Tibial nerve (tissue), 4 donors: ENCODE measurements around the gene WDR70. TPM values are rescaled to one million over a fixed set of nuclear protein-coding genes. Genes with fewer than 3 reads are reported as not detected.

ENCODE experiments used
- DNase-seq, 2 donors: peaks; one replicate each; pipeline ENCODE4 v3.0.0-alpha.2; 2019; ENCODE audit warnings: low spot score in 2 of 2
- H3K27ac ChIP-seq, 4 donors: fragments of 200-600 bp; sonication (generic) in 3 of 4; one replicate each; pipeline ENCODE4 v1.5.1; 2017 to 2019; ENCODE audit warnings: mild to moderate bottlenecking in 1 of 4
- H3K27me3 ChIP-seq, 2 donors: fragments of 200-600 bp; sonication (generic) in 1 of 2; one replicate each; pipeline versions ENCODE4 v1.5.1 to v1.6.0; 2017 to 2019
- H3K36me3 ChIP-seq, 3 donors: fragments of 200-600 bp; sonication (generic); one replicate each; pipeline ENCODE4 v1.5.1; 2018 to 2019
- H3K4me1 ChIP-seq, 4 donors: fragments of 200-600 bp; sonication (generic) in 3 of 4; one replicate each; pipeline ENCODE4 v1.5.1; 2017 to 2019
- H3K4me3 ChIP-seq, 4 donors: fragments of 200-600 bp; sonication (generic) in 3 of 4; one replicate each; pipeline ENCODE4 v1.5.1; 2017 to 2019; ENCODE audit warnings: mild to moderate bottlenecking in 1 of 4, moderate library complexity in 1 of 4
- H3K9me3 ChIP-seq, 4 donors: fragments of 200-600 bp; sonication (generic) in 3 of 4; one replicate each; pipeline ENCODE4 v1.5.1; 2017 to 2019
- CTCF ChIP-seq, 5 experiments: fragments of 200-600 bp in 3 of 5; fragments of 450-650 bp in 2 of 5; sonication (generic) in 3 of 5; IDR thresholded peaks; one replicate each; pipeline ENCODE4 v1.5.1; 2016 to 2019; ENCODE audit warnings: antibody characterized with exemption in 5 of 5, mild to moderate bottlenecking in 3 of 5, moderate library complexity in 2 of 5
- EP300 ChIP-seq, 2 donors: sonication (generic); formaldehyde crosslinking; IDR thresholded peaks; one replicate each; pipeline ENCODE4 v1.6.1; 2017; ENCODE audit warnings: antibody characterized with exemption in 2 of 2, mild to moderate bottlenecking in 1 of 2
- POLR2A ChIP-seq, 2 donors: fragments of 450-650 bp; IDR thresholded peaks; one replicate each; pipeline ENCODE4 v1.6.1; 2017; ENCODE audit warnings: antibody characterized with exemption in 2 of 2, mild to moderate bottlenecking in 2 of 2, moderate library complexity in 2 of 2
- WGBS, 2 donors: methylation state at CpG; one replicate each; pipeline ENCODE4 v1.1.5; 2018; 5-methylcytosine and 5-hydroxymethylcytosine counted together
- total RNA-seq, 4 donors: library from RNA; depleted of rRNA; stranded (reverse); fragments of >200 nt; gene quantifications; one replicate each; pipeline ENCODE4 v1.1.0, GENCODE V29; 2016

The WDR70 gene
- total RNA-seq, 4 donors from 2014 or later: 35.1 to 68.6 (median 47.4) TPM

DNA sequence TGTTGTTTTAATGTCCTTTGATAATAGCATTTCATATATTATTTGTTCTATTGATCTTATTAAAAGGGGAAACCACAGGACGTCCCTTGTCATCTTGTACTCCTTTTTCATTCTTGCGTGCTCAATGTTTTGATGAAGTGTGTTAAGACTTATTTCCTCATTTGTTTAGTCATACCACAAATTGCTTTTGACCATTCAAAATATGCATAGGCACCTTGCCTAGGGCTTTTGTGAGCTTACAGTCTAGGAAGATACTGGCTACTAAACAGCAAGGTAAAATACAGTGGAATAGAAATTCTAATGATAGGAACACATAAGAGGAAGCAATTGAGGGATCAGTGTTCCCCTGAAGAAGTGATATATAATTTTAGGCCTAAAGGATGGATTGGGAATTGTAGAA, 190.3 kb downstream of the WDR70 start:
- H3K36me3 ChIP-seq: no peaks in the 10 kb centered on the region
- H3K9me3 ChIP-seq: no peaks in the 10 kb centered on the region
- TF ChIP-seq EP300 (IDR thresholded peaks at IDR 0.05): no peak
- no peak overlapping the region for H3K27ac ChIP-seq
- peaks cover 0 to 4% (median 0%) of the 10 kb centered on the region in 4 donors for H3K4me1 ChIP-seq
- H3K4me3 ChIP-seq: no peak overlapping the region
- H3K27me3 ChIP-seq: no peaks in the 10 kb centered on the region
- 96% methylated on average over 2 of the region's 2 CpGs for WGBS, 2 donors
- no peak for DNase-seq

DNA sequence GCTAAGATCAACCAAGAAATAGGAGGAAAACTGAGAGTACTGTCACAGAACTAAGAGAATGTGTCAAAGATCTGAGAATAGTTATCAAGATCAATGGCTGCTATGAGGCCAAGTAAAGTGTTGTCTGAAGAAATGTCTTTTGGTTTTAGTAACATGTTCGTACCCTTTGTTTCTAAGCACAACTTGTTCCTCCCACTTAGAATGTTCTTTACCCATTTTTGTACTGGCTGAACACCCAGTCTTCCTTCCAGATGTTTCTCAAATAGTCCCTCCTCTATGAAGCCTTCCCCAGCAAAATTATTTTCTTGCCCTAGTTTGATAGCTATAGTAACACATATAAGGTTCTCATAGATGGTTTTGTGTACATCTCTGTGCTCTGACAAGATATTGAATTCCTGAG, 191.5 kb downstream of the WDR70 start:
- Histone ChIP-seq H3K36me3 (no peaks in the 10 kb centered on the region), H3K4me1 (peaks cover 0 to 4% (median 0%) of the 10 kb centered on the region in 4 donors), H3K27ac (no peak overlapping the region), H3K27me3 (no peaks in the 10 kb centered on the region), H3K4me3 (no peak overlapping the region), H3K9me3 (no peaks in the 10 kb centered on the region)
- DNase-seq: no peak
- no peak for TF ChIP-seq POLR2A (IDR thresholded peaks at IDR 0.05)
- TF ChIP-seq EP300 (IDR thresholded peaks at IDR 0.05): no peak
- no peak for TF ChIP-seq CTCF (IDR thresholded peaks at IDR 0.05)
- WGBS, 2 donors: 85 to 87% methylated on average over 1 of the region's 1 CpG

DNA sequence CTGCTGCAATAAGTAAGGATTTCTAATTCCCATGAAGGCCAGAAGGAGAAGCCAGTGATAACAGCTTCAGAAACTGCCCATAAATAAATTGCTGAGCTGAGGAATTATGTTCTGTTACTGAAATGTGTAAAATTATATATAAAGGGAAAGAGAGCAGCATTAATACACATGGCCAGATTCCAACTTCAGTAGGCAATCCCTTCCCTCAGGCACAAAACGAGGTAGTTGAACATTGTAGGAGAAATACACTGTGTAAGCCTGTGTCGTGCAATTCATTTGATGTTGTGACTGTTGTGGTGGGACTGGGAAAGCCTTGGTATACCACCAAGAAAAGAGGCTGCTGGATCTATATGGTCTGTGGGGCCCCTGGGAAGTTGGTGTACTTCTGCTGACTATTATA, 192.9 kb downstream of the WDR70 start:
- no peaks in the 10 kb centered on the region for H3K27me3 ChIP-seq
- H3K4me3 ChIP-seq: no peak overlapping the region
- no peak overlapping the region for H3K27ac ChIP-seq
- TF ChIP-seq EP300 (IDR thresholded peaks at IDR 0.05): no peak
- no peak for TF ChIP-seq POLR2A (IDR thresholded peaks at IDR 0.05)
- no peak for TF ChIP-seq CTCF (IDR thresholded peaks at IDR 0.05)
- H3K9me3 ChIP-seq: no peaks in the 10 kb centered on the region
- no peaks in the 10 kb centered on the region for H3K36me3 ChIP-seq
- peaks cover 0 to 4% (median 0%) of the 10 kb centered on the region in 4 donors for H3K4me1 ChIP-seq
- DNase-seq: no peak
- 52 to 65% methylated on average over 2 of the region's 2 CpGs for WGBS, 2 donors

DNA sequence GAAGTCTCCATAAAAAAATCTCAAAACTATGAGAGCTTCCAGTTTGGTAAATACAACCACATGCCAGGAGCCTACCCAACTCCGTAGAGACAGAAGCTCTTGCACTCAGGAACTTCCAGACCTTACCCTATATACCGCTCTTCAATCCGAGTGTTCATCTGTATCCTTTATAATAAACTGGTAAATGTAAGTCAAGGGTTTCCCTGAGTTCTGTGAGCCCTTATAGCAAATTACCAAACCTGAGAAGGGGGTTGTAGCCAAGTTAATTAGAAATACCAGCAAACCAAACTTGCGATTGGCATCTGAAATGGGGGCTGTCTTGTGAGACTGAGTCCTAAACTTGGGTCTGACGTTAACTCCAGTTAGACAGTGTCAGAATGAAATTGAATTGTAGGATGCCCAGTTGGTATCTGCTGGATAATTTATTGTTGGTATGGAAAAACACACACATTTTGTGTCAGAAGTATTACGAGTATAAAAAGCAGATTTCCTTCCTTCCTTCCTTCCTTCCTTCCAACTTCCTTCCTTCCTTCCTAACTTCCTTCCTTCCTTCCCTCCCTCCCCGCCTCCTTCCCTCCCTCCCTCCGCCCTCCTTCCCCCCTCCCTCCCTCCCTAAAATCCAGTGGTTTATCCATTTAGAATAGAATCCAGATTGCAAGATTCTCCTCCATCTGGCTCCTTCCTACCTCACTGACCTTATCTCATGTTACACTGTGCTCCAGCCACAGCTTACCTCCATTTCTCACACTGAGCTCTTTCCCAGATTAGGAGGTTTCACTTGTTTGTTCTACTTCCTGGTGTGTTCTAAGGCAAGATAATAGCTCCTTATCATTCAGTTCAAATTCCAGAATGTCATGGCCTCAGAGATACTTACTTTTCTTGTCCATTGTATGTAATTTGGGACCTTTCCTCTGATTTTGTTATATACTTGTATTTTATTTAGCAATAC, 196.7 kb downstream of the WDR70 start:
- no peaks in the 10 kb centered on the region for H3K9me3 ChIP-seq
- H3K4me1 ChIP-seq: no peaks in the 10 kb centered on the region
- no peak for TF ChIP-seq CTCF (IDR thresholded peaks at IDR 0.05)
- no peak for TF ChIP-seq POLR2A (IDR thresholded peaks at IDR 0.05)
- TF ChIP-seq EP300 (IDR thresholded peaks at IDR 0.05): no peak
- H3K27ac ChIP-seq: no peak overlapping the region
- H3K27me3 ChIP-seq: no peaks in the 10 kb centered on the region
- WGBS, 2 donors: 89 to 92% methylated on average over 8 of the region's 8 CpGs
- no peaks in the 10 kb centered on the region for H3K36me3 ChIP-seq
- H3K4me3 ChIP-seq: no peak overlapping the region
- DNase-seq: no peak

DNA sequence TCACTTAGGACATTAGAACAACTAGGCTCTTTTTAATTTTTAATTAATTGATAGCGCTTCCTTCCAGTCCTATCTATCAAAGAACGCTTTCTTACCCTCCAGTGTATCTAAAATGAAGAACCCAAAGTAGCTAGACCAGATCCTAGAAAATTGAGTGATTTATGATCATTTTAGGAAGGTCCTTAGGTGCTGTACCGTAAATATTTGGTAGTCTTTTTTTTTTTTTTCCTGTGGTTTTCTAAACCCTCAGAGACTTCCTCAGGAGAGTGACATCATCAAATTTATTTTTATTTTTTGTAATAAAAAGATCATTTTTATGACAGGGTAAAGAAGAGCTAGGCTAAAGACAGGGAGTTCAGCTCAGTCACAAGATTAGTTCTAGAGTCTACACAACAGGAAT, 197.4 kb downstream of the WDR70 start:
- Histone ChIP-seq H3K4me1 (no peaks in the 10 kb centered on the region), H3K27ac (no peak overlapping the region), H3K27me3 (no peaks in the 10 kb centered on the region), H3K4me3 (no peak overlapping the region), H3K36me3 (no peaks in the 10 kb centered on the region), H3K9me3 (no peaks in the 10 kb centered on the region)
- TF ChIP-seq POLR2A (IDR thresholded peaks at IDR 0.05): no peak
- WGBS, 2 donors: 78 to 90% methylated on average over 3 of the region's 3 CpGs
- DNase-seq: no peak

GRCh38 chr5:37578176-37578575, 199.1 kb downstream of the WDR70 start:
- Histone ChIP-seq H3K4me1 (no peaks in the 10 kb centered on the region), H3K27me3 (no peaks in the 10 kb centered on the region)

More at GRCh38 chr5:37578176-37578575, 199.1 kb downstream of the WDR70 start:
- H3K4me3 ChIP-seq: no peak overlapping the region
- WGBS, 2 donors: 93 to 94% methylated on average over 3 of the region's 3 CpGs
- DNase-seq: no peak
- H3K9me3 ChIP-seq: no peaks in the 10 kb centered on the region
- H3K27ac ChIP-seq: no peak overlapping the region
- no peaks in the 10 kb centered on the region for H3K36me3 ChIP-seq
- no peak for TF ChIP-seq POLR2A (IDR thresholded peaks at IDR 0.05)
- no peak for TF ChIP-seq EP300 (IDR thresholded peaks at IDR 0.05)
- no peak for TF ChIP-seq CTCF (IDR thresholded peaks at IDR 0.05)
